Parathyroid adenoma (tissue), 2 donors: ENCODE results near the gene PCBP1.

ENCODE experiments used
- H2AFZ ChIP-seq: fragments of 300-600 bp; sonication (generic); one replicate; pipeline ENCODE4 v1.7.0; 2017; ENCODE audit warnings: antibody characterized with exemption, mild to moderate bottlenecking
- H3K27ac ChIP-seq: fragments of 300-600 bp; sonication (generic); one replicate; pipeline ENCODE4 v1.7.0; 2017
- H3K27me3 ChIP-seq: fragments of 300-600 bp; sonication (generic); one replicate; pipeline ENCODE4 v1.7.0; 2017; ENCODE audit warnings: low read length; ENCODE audit not compliant: control insufficient read depth, insufficient read depth
- H3K36me3 ChIP-seq: fragments of 300-600 bp; sonication (generic); one replicate; pipeline ENCODE4 v1.7.0; 2017; ENCODE audit warnings: low read length; ENCODE audit not compliant: control insufficient read depth, insufficient read depth
- H3K4me1 ChIP-seq: fragments of 300-600 bp; sonication (generic); one replicate; pipeline ENCODE4 v1.7.0; 2017; ENCODE audit warnings: control low read depth
- H3K4me2 ChIP-seq: fragments of 300-600 bp; sonication (generic); one replicate; pipeline ENCODE4 v1.7.0; 2017; ENCODE audit warnings: low read length
- H3K4me3 ChIP-seq: fragments of 300-600 bp; sonication (generic); one replicate; pipeline ENCODE4 v1.7.0; 2017; ENCODE audit warnings: low read depth, low read length
- H3K79me2 ChIP-seq: fragments of 300-600 bp; sonication (generic); one replicate; pipeline ENCODE4 v1.7.0; 2017; ENCODE audit warnings: control low read depth
- H3K9ac ChIP-seq: fragments of 300-600 bp; sonication (generic); one replicate; pipeline ENCODE4 v1.7.0; 2017; ENCODE audit warnings: mild to moderate bottlenecking
- H3K9me3 ChIP-seq: fragments of 300-600 bp; sonication (generic); one replicate; pipeline ENCODE4 v1.7.0; 2017; ENCODE audit warnings: low read length; ENCODE audit not compliant: control insufficient read depth
- CTCF ChIP-seq: fragments of 300-600 bp; sonication (generic); IDR thresholded peaks from one replicate; pipeline ENCODE4 v1.7.0; 2017; ENCODE audit warnings: antibody characterized with exemption, mild to moderate bottlenecking
- donor health status: primary hyperparathyroidism.

The PCBP1 gene

GRCh38 chr2:70118798-70119454 lies 31.6 kb downstream of the PCBP1 start:
- H3K27ac ChIP-seq = no peak overlapping the region
- no peaks in the 10 kb centered on the region for H3K36me3 ChIP-seq
- peaks cover 19% of the 10 kb centered on the region for H3K4me1 ChIP-seq
- no peaks in the 10 kb centered on the region for H3K9me3 ChIP-seq
- TF ChIP-seq CTCF = no peak
- no peaks in the 10 kb centered on the region for H3K79me2 ChIP-seq
- H3K9ac ChIP-seq = no peak overlapping the region
- no peak overlapping the region for H3K4me2 ChIP-seq
- peak overlapping the region; percentile 18 for H2AFZ ChIP-seq
- no peaks in the 10 kb centered on the region for H3K27me3 ChIP-seq
- no peak overlapping the region for H3K4me3 ChIP-seq

- Histone ChIP-seq H3K4me2 (no peak overlapping the region), H3K9me3 (no peaks in the 10 kb centered on the region), H3K36me3 (no peaks in the 10 kb centered on the region), H2AFZ (peak overlapping the region; percentile 63), H3K4me3 (no peak overlapping the region), H3K27ac (peak overlapping the region; percentile 26), H3K4me1 (peaks cover 12% of the 10 kb centered on the region), H3K27me3 (no peaks in the 10 kb centered on the region), H3K9ac (no peak overlapping the region), H3K79me2 (no peaks in the 10 kb centered on the region)
- TF ChIP-seq CTCF = no peak
These were observed 34.5 kb downstream of the PCBP1 start for GRCh38 chr2:70121627-70122372.

- Histone ChIP-seq H2AFZ (no peak overlapping the region), H3K9me3 (no peaks in the 10 kb centered on the region), H3K9ac (no peak overlapping the region), H3K27ac (peak overlapping the region; percentile 99), H3K79me2 (no peaks in the 10 kb centered on the region), H3K36me3 (no peaks in the 10 kb centered on the region), H3K27me3 (no peaks in the 10 kb centered on the region), H3K4me1 (peaks cover 12% of the 10 kb centered on the region), H3K4me3 (no peak overlapping the region), H3K4me2 (no peak overlapping the region)
- TF ChIP-seq CTCF = no peak
These were observed 35.2 kb downstream of the PCBP1 start for GRCh38 chr2:70122470-70122869.

DNA sequence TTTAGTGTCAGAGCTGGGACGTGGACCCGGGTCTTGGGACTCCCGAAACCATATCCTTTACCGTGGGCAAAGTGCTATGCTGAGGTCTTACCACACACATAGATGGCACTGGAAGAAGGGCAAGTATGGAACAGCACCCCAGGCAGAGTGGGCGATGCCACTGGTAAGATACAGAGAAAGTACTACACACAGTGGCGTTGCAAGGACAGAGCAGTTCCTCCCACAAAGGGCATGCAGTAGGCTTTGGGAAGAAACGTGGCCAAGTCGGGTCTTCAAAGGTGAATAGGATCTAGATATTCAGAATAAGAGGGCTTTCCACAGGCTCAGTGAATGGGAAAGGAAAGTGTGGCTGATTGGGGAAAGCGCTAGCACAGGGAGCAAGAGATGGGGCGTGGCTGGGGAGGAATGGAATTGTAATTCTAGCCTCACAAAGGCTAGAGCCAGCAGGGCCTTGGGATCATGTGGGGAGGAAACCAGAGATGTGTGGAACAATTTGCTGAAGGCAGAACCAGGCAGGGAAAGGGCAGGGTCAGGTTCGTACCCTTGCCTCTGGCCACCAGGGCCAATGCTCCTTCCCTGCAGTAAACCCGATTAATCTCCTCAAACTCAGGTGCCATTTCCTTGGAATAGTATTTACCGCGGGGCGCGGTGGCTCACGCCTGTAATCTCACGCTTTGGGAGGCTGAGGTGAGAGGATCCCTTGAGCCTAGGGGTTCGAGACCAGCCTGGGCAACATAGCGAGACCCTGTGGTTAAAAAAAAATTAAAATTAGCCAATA lies 36.0 kb downstream of the PCBP1 start:
- no peaks in the 10 kb centered on the region for H3K79me2 ChIP-seq
- peak overlapping the region; percentile 32 for H3K9ac ChIP-seq
- peak overlapping the region; percentile 70 for H3K4me3 ChIP-seq
- H3K27me3 ChIP-seq = no peaks in the 10 kb centered on the region
- peak overlapping the region; percentile 99 for H3K27ac ChIP-seq
- no peaks in the 10 kb centered on the region for H3K36me3 ChIP-seq
- peak overlapping the region; percentile 98 for H2AFZ ChIP-seq
- H3K4me2 ChIP-seq = peak overlapping the region; percentile 82
- TF ChIP-seq CTCF = no peak
- no peaks in the 10 kb centered on the region for H3K9me3 ChIP-seq
- H3K4me1 ChIP-seq = peaks cover 12% of the 10 kb centered on the region
